Transverse colon (tissue), 4 donors: ENCODE results near the gene SLC1A7. TPM values are rescaled to one million over a fixed set of nuclear protein-coding genes. Genes with fewer than 3 reads are reported as not detected.

Experiments used
- DNase-seq: peaks from one replicate; pipeline ENCODE4 v3.0.0-alpha.2; 2019
- H3K27ac ChIP-seq, 4 donors: fragments of 200-600 bp; sonication (generic); 2 replicates each; pipeline ENCODE4 v1.5.1; 2016 to 2018; ENCODE audit warnings: inconsistent platforms in 4 of 4
- H3K27me3 ChIP-seq: fragments of 200-600 bp; sonication (generic); 2 replicates; pipeline ENCODE4 v1.5.1; 2017; ENCODE audit warnings: inconsistent platforms
- H3K36me3 ChIP-seq, 4 donors: fragments of 200-600 bp; sonication (generic); 2 replicates each; pipeline ENCODE4 v1.5.1; 2017 to 2019; ENCODE audit warnings: inconsistent platforms in 4 of 4
- H3K4me1 ChIP-seq, 4 donors: fragments of 200-600 bp; sonication (generic); 2 replicates each; pipeline ENCODE4 v1.5.1; 2017 to 2020; ENCODE audit warnings: inconsistent platforms in 4 of 4
- H3K4me3 ChIP-seq, 4 donors: fragments of 200-600 bp; sonication (generic); 1 replicate in 1 of 4; 2 replicates in 3 of 4; pipeline versions ENCODE4 v1.5.1 to v1.6.1; 2017 to 2019; ENCODE audit warnings: inconsistent platforms in 4 of 4
- H3K9me3 ChIP-seq, 2 donors: fragments of 200-600 bp; sonication (generic); 2 replicates each; pipeline ENCODE4 v1.5.1; 2017 to 2019; ENCODE audit warnings: inconsistent platforms in 2 of 2
- EP300 ChIP-seq: sonication (generic); formaldehyde crosslinking; IDR thresholded peaks from one replicate; pipeline ENCODE4 v1.6.1; 2017; ENCODE audit warnings: antibody characterized with exemption, low read depth
- POLR2A ChIP-seq: fragments of 450-650 bp; IDR thresholded peaks from one replicate; pipeline ENCODE4 v1.6.1; 2016; ENCODE audit warnings: antibody characterized with exemption, mild to moderate bottlenecking, moderate library complexity
- POLR2AphosphoS5 ChIP-seq, 3 donors: sonication (generic); formaldehyde crosslinking; IDR thresholded peaks; one replicate each; pipeline ENCODE4 v1.6.1; 2016; ENCODE audit warnings: antibody characterized with exemption in 3 of 3
- WGBS, 2 donors: methylation state at CpG; one replicate each; pipeline ENCODE4 v1.1.5; 2018; ENCODE audit warnings: low coverage in 1 of 2; 5-methylcytosine and 5-hydroxymethylcytosine counted together
- in situ Hi-C, 4 donors: fragments of 200-750 bp; cut with MboI; loops; one replicate each; pipeline versions ENCODE4 v1.15.0 to v1.15.1; 2017; ENCODE audit warnings: low sequenced_read_pairs in 3 of 4, low pct_ligation_motif_present in 1 of 4, low pct_unique_long_range_greater_than_20kb in 1 of 4
- intact Hi-C: fragments of 100-400 bp; cut with DNase I; formaldehyde crosslinking; loops from one replicate; pipeline ENCODE4 v1.15.1; 2023; ENCODE audit warnings: low total_unique reads
- total RNA-seq, 4 donors: library from RNA; depleted of rRNA; stranded (reverse); fragments of >200 nt; gene quantifications; one replicate each; pipeline ENCODE4 v1.1.0, GENCODE V29; 2016
- TF ChIP-seq, protein P1 (sequence below), 5 experiments: fragments of 200-600 bp in 3 of 5; fragments of 450-650 bp in 2 of 5; sonication (generic) in 3 of 5; IDR thresholded peaks; 1 replicate in 2 of 5; 2 replicates in 3 of 5; pipeline ENCODE4 v1.5.1; 2016 to 2017; ENCODE audit warnings: antibody characterized with exemption in 5 of 5, inconsistent platforms in 3 of 5, mild to moderate bottlenecking in 2 of 5, moderate library complexity in 1 of 5

SLC1A7 gene
- total RNA-seq, 4 donors from 2014 or later: 1.1 to 1.6 (median 1.6) TPM; not detected in 1

- H3K9me3 ChIP-seq: no peaks in the 10 kb centered on the region
- H3K27me3 ChIP-seq: no peaks in the 10 kb centered on the region
- 51% methylated on average over 3 of the region's 3 CpGs; no CpG with 5 or more reads in 1 of the 2 donors for WGBS, 2 donors
- intact Hi-C loops (no loop called here), in situ Hi-C loops (no loop called here)
- H3K27ac ChIP-seq: no peak overlapping the region
- no peaks in the 10 kb centered on the region for H3K4me1 ChIP-seq
- DNase-seq: no peak
- TF ChIP-seq, protein P1, sequence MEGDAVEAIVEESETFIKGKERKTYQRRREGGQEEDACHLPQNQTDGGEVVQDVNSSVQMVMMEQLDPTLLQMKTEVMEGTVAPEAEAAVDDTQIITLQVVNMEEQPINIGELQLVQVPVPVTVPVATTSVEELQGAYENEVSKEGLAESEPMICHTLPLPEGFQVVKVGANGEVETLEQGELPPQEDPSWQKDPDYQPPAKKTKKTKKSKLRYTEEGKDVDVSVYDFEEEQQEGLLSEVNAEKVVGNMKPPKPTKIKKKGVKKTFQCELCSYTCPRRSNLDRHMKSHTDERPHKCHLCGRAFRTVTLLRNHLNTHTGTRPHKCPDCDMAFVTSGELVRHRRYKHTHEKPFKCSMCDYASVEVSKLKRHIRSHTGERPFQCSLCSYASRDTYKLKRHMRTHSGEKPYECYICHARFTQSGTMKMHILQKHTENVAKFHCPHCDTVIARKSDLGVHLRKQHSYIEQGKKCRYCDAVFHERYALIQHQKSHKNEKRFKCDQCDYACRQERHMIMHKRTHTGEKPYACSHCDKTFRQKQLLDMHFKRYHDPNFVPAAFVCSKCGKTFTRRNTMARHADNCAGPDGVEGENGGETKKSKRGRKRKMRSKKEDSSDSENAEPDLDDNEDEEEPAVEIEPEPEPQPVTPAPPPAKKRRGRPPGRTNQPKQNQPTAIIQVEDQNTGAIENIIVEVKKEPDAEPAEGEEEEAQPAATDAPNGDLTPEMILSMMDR (IDR thresholded peaks at IDR 0.05): no peak
- TF ChIP-seq EP300 (no peak), POLR2AphosphoS5 (IDR thresholded peaks at IDR 0.05) (no peak), POLR2A (no peak)
- H3K4me3 ChIP-seq: no peak overlapping the region
- no peaks in the 10 kb centered on the region for H3K36me3 ChIP-seq
These were observed 62.4 kb downstream of the SLC1A7 start for GRCh38 chr1:53080041-53080440.

GRCh38 chr1:53079251-53079650 lies 63.2 kb downstream of the SLC1A7 start:
- TF ChIP-seq, protein P1 (IDR thresholded peaks at IDR 0.05): no peak
- no peak for TF ChIP-seq POLR2A
- TF ChIP-seq POLR2AphosphoS5 (IDR thresholded peaks at IDR 0.05): no peak
- no peak for TF ChIP-seq EP300
- Histone ChIP-seq H3K4me1 (no peaks in the 10 kb centered on the region), H3K9me3 (no peaks in the 10 kb centered on the region), H3K27me3 (no peaks in the 10 kb centered on the region), H3K27ac (no peak overlapping the region), H3K36me3 (no peaks in the 10 kb centered on the region), H3K4me3 (no peak overlapping the region)
- WGBS, 2 donors: 85 to 100% methylated on average over 2 to 3 of the region's 4 CpGs
- DNase-seq: no peak
- intact Hi-C loops: no loop called here
- in situ Hi-C loops: no loop called here

DNA sequence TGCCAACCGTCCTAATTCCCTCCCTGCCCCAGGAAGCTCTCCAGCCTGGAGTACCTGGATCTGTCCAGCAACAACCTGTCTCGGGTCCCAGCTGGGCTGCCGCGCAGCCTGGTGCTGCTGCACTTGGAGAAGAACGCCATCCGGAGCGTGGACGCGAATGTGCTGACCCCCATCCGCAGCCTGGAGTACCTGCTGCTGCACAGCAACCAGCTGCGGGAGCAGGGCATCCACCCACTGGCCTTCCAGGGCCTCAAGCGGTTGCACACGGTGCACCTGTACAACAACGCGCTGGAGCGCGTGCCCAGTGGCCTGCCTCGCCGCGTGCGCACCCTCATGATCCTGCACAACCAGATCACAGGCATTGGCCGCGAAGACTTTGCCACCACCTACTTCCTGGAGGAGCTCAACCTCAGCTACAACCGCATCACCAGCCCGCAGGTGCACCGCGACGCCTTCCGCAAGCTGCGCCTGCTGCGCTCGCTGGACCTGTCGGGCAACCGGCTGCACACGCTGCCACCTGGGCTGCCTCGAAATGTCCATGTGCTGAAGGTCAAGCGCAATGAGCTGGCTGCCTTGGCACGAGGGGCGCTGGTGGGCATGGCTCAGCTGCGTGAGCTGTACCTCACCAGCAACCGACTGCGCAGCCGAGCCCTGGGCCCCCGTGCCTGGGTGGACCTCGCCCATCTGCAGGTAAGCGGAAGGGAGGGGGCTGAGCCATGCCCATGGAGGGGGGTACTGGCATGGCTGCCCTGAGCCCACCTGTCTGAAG lies 63.9 kb downstream of the SLC1A7 start:
- Histone ChIP-seq H3K4me1 (no peaks in the 10 kb centered on the region), H3K36me3 (no peaks in the 10 kb centered on the region), H3K27ac (no peak overlapping the region), H3K4me3 (no peak overlapping the region), H3K27me3 (no peaks in the 10 kb centered on the region), H3K9me3 (no peaks in the 10 kb centered on the region)
- intact Hi-C loops: no loop called here
- no peak for DNase-seq
- TF ChIP-seq, protein P1 (IDR thresholded peaks at IDR 0.05): no peak
- TF ChIP-seq POLR2A: no peak
- no peak for TF ChIP-seq POLR2AphosphoS5 (IDR thresholded peaks at IDR 0.05)
- no peak for TF ChIP-seq EP300
- in situ Hi-C loops: no loop called here
- WGBS, 2 donors: 90% methylated on average over 38 of the region's 46 CpGs; no CpG with 5 or more reads in 1 of the 2 donors

GRCh38 chr1:53077599-53077965 lies 64.9 kb downstream of the SLC1A7 start:
- no peak overlapping the region for H3K4me3 ChIP-seq
- in situ Hi-C loops: no loop called here
- TF ChIP-seq POLR2A (no peak), POLR2AphosphoS5 (IDR thresholded peaks at IDR 0.05) (no peak), EP300 (no peak)
- TF ChIP-seq, protein P1 (IDR thresholded peaks at IDR 0.05): no peak
- no peak overlapping the region for H3K27ac ChIP-seq
- H3K36me3 ChIP-seq: no peaks in the 10 kb centered on the region
- intact Hi-C loops: no loop called here
- no peaks in the 10 kb centered on the region for H3K4me1 ChIP-seq
- no peaks in the 10 kb centered on the region for H3K9me3 ChIP-seq
- DNase-seq: no peak
- WGBS, 2 donors: 89% methylated on average over 13 of the region's 13 CpGs; no CpG with 5 or more reads in 1 of the 2 donors
- H3K27me3 ChIP-seq: no peaks in the 10 kb centered on the region
